Heart left ventricle (tissue), 16 donors: ENCODE measurements around the gene PFN2. TPM values are rescaled to one million over a fixed set of nuclear protein-coding genes. Genes with fewer than 3 reads are reported as not detected.

Source experiments
- ATAC-seq, 4 donors: fragments of 200-7000 bp; cut with Tn5 transposase; one replicate each; pipeline ENCODE4 v1.9.1; 2020 to 2022; ENCODE audit warnings: moderate library complexity in 4 of 4, mild to moderate bottlenecking in 3 of 4, moderate number of reproducible peaks in 1 of 4
- DNase-seq, 5 donors: peaks; one replicate each; pipeline ENCODE4 v3.0.0-alpha.2; 2020
- H3K27ac ChIP-seq, 12 donors: fragments of 200-600 bp; sonication (generic) in 4 of 12; one replicate each; pipeline versions ENCODE4 v1.5.0 to v1.8.0; 2016 to 2022; ENCODE audit warnings: mild to moderate bottlenecking in 2 of 12
- H3K27me3 ChIP-seq, 9 donors: fragments of 200-600 bp; sonication (generic) in 2 of 9; one replicate each; pipeline versions ENCODE4 v1.5.1 to v1.8.0; 2016 to 2022; ENCODE audit warnings: mild to moderate bottlenecking in 3 of 9
- H3K36me3 ChIP-seq, 9 donors: fragments of 200-600 bp; sonication (generic) in 2 of 9; one replicate each; pipeline versions ENCODE4 v1.5.0 to v1.8.0; 2018 to 2022; ENCODE audit warnings: mild to moderate bottlenecking in 2 of 9
- H3K4me1 ChIP-seq, 12 donors: fragments of 200-600 bp; sonication (generic) in 4 of 12; one replicate each; pipeline versions ENCODE4 v1.5.0 to v1.8.0; 2016 to 2022; ENCODE audit warnings: mild to moderate bottlenecking in 3 of 12
- H3K4me3 ChIP-seq, 12 donors: fragments of 200-600 bp; sonication (generic) in 4 of 12; one replicate each; pipeline versions ENCODE4 v1.5.0 to v1.8.0; 2017 to 2022; ENCODE audit warnings: mild to moderate bottlenecking in 9 of 12, moderate library complexity in 4 of 12
- H3K9me3 ChIP-seq, 12 donors: fragments of 200-600 bp; sonication (generic) in 4 of 12; one replicate each; pipeline versions ENCODE4 v1.5.0 to v1.8.0; 2016 to 2022; ENCODE audit warnings: mild to moderate bottlenecking in 1 of 12
- POLR2A ChIP-seq, 2 donors: fragments of 450-650 bp; IDR thresholded peaks; one replicate each; pipeline ENCODE4 v1.6.1; 2017; ENCODE audit warnings: antibody characterized with exemption in 2 of 2, mild to moderate bottlenecking in 2 of 2, moderate library complexity in 2 of 2
- WGBS, 4 donors: extraction: QIAGEN DNeasy Blood & Tissue Kit in 2 of 4; methylation state at CpG; one replicate each; pipeline versions ENCODE4 v1.1.5 to v1.1.7; 2013 to 2018; 5-methylcytosine and 5-hydroxymethylcytosine counted together
- intact Hi-C, 10 donors: fragments of 100-400 bp; cut with DNase I; formaldehyde crosslinking; loops; one replicate each; pipeline versions ENCODE4 v1.11.1 to v1.14.2; 2022
- polyA plus RNA-seq, 2 donors: library from polyadenylated mRNA; stranded (reverse); fragments of 200-250 nt; gene quantifications; one replicate each; pipeline ENCODE4 v1.2.3, GENCODE V29; 2013
- total RNA-seq, 9 donors: library from RNA; depleted of rRNA in 2 of 9; stranded (reverse); fragments of >200 nt in 2 of 9; fragmentation: NEBNext Ultra II Directional in 3 of 9; extraction: Animal tissue kit (Norgen Biotek cat#: 25700) in 3 of 9; gene quantifications; one replicate each; pipeline versions ENCODE4 v1.1.0 to v1.2.4, GENCODE V29; 2016 to 2023
- TF ChIP-seq, protein P1 (sequence below), 12 donors: fragments of 200-600 bp; sonication (generic) in 4 of 12; IDR thresholded peaks; one replicate each; pipeline versions ENCODE4 v1.5.0 to v1.8.0; 2018 to 2022; ENCODE audit warnings: antibody characterized with exemption in 12 of 12, mild to moderate bottlenecking in 5 of 12
- donor health status: ischemic (EF 13 %, LVEDD 7.1; RV severe dilation, severe dysfunction).
- donor health status: healthy with polysubstance abuse.
- donor health status: DM: no; HTN: yes; CAD: no.
- donor health status: DM: no; HTN: no; CAD: no.
- donor health status: ischemic (EF 25% LVEDD 6.9; RV normal size, moderate dysfunction).
- donor health status: ischemic (EF 25% LVEDD 5.7; RV mildly dilated, moderate dysfunction).
- donor health status: healthy.
- donor health status: DM: yes; HTN: yes; CAD: no.
- donor health status: ischemic (EF 35%, LVEDD 5.7; RV mildly dilated, moderate dysfunction).
- donor health status: nonischemic (EF 11% LVEDD 7.7; RV severe dilation, severe dysfunction).
- donor health status: DM: yes; HTN: yes; CAD: no.
- donor health status: PGD.
- donor health status: ischemic (EF 29% LVEDD 5.4; RV normal size, mild dysfunction).
- donor health status: nonischemic (EF 23%, LVEDD 6.1; RV moderate dilation, normal function).

The PFN2 gene
- total and polyA plus RNA-seq, 11 donors: 31.4 to 89.3 (median 66.1) TPM

DNA sequence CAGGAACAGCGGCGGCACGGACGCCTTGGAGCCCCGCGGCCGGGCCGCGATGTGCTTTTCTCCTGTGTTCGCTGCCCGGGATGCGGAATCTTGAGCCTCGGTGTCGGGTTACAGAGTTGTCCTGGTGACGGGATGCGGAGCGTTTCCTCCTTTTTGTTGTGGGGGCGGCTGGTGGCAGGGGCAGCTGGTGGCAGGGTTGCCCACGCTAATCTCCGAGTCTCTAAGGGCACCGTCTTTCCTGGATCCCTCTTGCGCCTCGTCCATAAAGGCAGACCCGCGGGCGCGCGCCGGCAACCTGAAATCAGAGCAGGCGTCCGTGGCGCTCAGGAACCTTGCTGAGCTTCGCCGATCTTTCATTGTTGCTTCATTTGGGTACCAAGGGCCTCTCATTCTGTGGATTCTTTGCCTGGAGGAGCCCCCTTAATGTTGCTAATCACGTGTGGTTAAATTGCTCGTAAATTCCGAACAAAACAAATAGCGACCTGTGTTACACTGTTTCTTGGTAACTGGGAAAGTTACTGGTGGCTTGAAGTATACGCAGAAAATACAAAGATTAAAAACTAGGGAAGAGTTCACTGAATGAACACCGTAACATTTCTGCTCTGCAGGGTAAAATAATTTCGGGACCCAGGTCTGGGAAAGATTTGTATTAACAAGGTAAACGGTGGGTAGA is 844 bp upstream of the PFN2 start:
- peaks cover 0 to 16% (median 0%) of the 10 kb centered on the region in 9 donors for H3K27me3 ChIP-seq
- H3K36me3 ChIP-seq: peaks cover 0 to 2% (median 0%) of the 10 kb centered on the region in 9 donors
- H3K27ac ChIP-seq: peak overlapping the region; percentile 73 to 97 (median 90)
- peak in 1 of 2 donors; percentile 42 for TF ChIP-seq POLR2A (IDR thresholded peaks at IDR 0.05)
- TF ChIP-seq, protein P1, sequence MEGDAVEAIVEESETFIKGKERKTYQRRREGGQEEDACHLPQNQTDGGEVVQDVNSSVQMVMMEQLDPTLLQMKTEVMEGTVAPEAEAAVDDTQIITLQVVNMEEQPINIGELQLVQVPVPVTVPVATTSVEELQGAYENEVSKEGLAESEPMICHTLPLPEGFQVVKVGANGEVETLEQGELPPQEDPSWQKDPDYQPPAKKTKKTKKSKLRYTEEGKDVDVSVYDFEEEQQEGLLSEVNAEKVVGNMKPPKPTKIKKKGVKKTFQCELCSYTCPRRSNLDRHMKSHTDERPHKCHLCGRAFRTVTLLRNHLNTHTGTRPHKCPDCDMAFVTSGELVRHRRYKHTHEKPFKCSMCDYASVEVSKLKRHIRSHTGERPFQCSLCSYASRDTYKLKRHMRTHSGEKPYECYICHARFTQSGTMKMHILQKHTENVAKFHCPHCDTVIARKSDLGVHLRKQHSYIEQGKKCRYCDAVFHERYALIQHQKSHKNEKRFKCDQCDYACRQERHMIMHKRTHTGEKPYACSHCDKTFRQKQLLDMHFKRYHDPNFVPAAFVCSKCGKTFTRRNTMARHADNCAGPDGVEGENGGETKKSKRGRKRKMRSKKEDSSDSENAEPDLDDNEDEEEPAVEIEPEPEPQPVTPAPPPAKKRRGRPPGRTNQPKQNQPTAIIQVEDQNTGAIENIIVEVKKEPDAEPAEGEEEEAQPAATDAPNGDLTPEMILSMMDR (IDR thresholded peaks at IDR 0.05): no peak
- no peaks in the 10 kb centered on the region for H3K9me3 ChIP-seq
- intact Hi-C loops: loop anchor here in 4 of 10 donors (2.0 to 10.0 kb wide), 4 partner anchors 91 to 437 kb away; partner anchors contain the start of gene TSC22D2 (in 1 of the 4)
- DNase-seq: peak in 4 of 5 donors; percentile 58 to 68 (median 63)
- H3K4me3 ChIP-seq: peak overlapping the region; percentile 62 to 93 (median 82)
- ATAC-seq: peak; percentile 25 to 62 (median 43)
- H3K4me1 ChIP-seq: peaks cover 0 to 41% (median 13%) of the 10 kb centered on the region in 12 donors
- WGBS, 4 donors: 1 to 3% (median 2%) methylated on average over 21 to 42 of the region's 42 CpGs

- TF ChIP-seq, protein P1 (IDR thresholded peaks at IDR 0.05): no peak
- no peak for TF ChIP-seq POLR2A (IDR thresholded peaks at IDR 0.05)
- Histone ChIP-seq H3K4me1 (peaks cover 0 to 47% (median 13%) of the 10 kb centered on the region in 12 donors), H3K27ac (peak overlapping the region; percentile 73 to 97 (median 90)), H3K27me3 (peaks cover 0 to 16% (median 0%) of the 10 kb centered on the region in 9 donors), H3K9me3 (no peaks in the 10 kb centered on the region), H3K4me3 (peak overlapping the region; percentile 62 to 93 (median 82)), H3K36me3 (peaks cover 0 to 13% (median 2%) of the 10 kb centered on the region in 9 donors)
- intact Hi-C loops: loop anchor here (2.0 to 10.0 kb wide), 14 partner anchors 88 to 527 kb away; partner anchors contain the start of gene TSC22D2 (in 2 of the 10)
- DNase-seq (peak; percentile 80 to 88 (median 82)), ATAC-seq (peak in 3 of 4 donors; percentile 70 to 77 (median 76))
- WGBS, 4 donors: 0 to 1% (median 0%) methylated on average over 40 to 73 of the region's 73 CpGs
Observed at GRCh38 chr3:149969940-149970715, 567 bp downstream of the PFN2 start.

GRCh38 chr3:149969110-149969939 is 1.4 kb downstream of the PFN2 start:
- Histone ChIP-seq H3K36me3 (peaks cover 0 to 16% (median 5%) of the 10 kb centered on the region in 9 donors), H3K4me1 (peaks cover 0 to 51% (median 16%) of the 10 kb centered on the region in 12 donors), H3K27me3 (peaks cover 0 to 16% (median 0%) of the 10 kb centered on the region in 9 donors), H3K4me3 (peak overlapping the region; percentile 62 to 93 (median 82)), H3K9me3 (no peaks in the 10 kb centered on the region), H3K27ac (peak overlapping the region in 11 of 12 donors; percentile 73 to 97 (median 91))
- TF ChIP-seq, protein P1 (IDR thresholded peaks at IDR 0.05): peak in 5 of 12 donors; percentile 8 to 33 (median 30)
- TF ChIP-seq POLR2A (IDR thresholded peaks at IDR 0.05): no peak
- WGBS, 4 donors: 17 to 26% (median 19%) methylated on average over 15 of the region's 15 CpGs
- intact Hi-C loops: loop anchor here (2.0 to 10.0 kb wide), 10 partner anchors 87 to 528 kb away; partner anchors contain the start of gene TSC22D2 (in 1 of the 10)
- DNase-seq (peak in 4 of 5 donors; percentile 28 to 53 (median 40)), ATAC-seq (peak in 3 of 4 donors; percentile 43 to 56 (median 47))
